Activated CD8-positive, alpha-beta memory T cell treated with anti-CD3 and anti-CD28 coated beads, Interleukin-2, amount 10 ng/mL, durations not matched to agents 7 days and 5 days (primary cell): ENCODE data around the gene TOLLIP. TPM values are rescaled to one million over a fixed set of nuclear protein-coding genes. Genes with fewer than 3 reads are reported as not detected.
"Not testable (repeated sequence)": the region's sequence is repeated elsewhere in the genome, so short reads cannot be mapped to it uniquely, and the experiment has no call there.

ENCODE experiments used
- ATAC-seq: fragments of 150-1000 bp; cut with Tn5 transposase; one replicate; pipeline ENCODE4 v1.10.0; 2021; ENCODE audit warnings: moderate library complexity
- CTCF ChIA-PET: fragments of 350-600 bp; sonication (Branson Sonifier 250); formaldehyde crosslinking; loops from one replicate; lab custom pipeline; 2021; ENCODE audit warnings: antibody characterized with exemption; lab: Charles Lee
- DNase-seq: peaks from one replicate; pipeline ENCODE4 v3.0.0-alpha.2; 2020
- H3K27ac Mint-ChIP-seq: one replicate; pipeline ENCODE4 v1.8.0; 2021; ENCODE audit warnings: mild to moderate bottlenecking, mixed read lengths
- H3K27me3 Mint-ChIP-seq: one replicate; pipeline ENCODE4 v1.8.0; 2021; ENCODE audit warnings: mixed read lengths
- H3K36me3 Mint-ChIP-seq: one replicate; pipeline ENCODE4 v1.8.0; 2021; ENCODE audit warnings: mild to moderate bottlenecking, mixed read lengths
- H3K4me1 Mint-ChIP-seq: one replicate; pipeline ENCODE4 v1.8.0; 2021; ENCODE audit warnings: mixed read lengths
- H3K4me3 Mint-ChIP-seq: one replicate; pipeline ENCODE4 v1.8.0; 2021; ENCODE audit warnings: mild to moderate bottlenecking, moderate library complexity, mixed read lengths
- H3K9me3 Mint-ChIP-seq: one replicate; pipeline ENCODE4 v1.8.0; 2022; ENCODE audit warnings: low read depth, mixed read lengths
- total RNA-seq, 2 experiments: library from RNA; stranded (reverse); gene quantifications; one replicate each; pipeline ENCODE4 v1.2.3, GENCODE V29; 2021

The TOLLIP gene
- total RNA-seq, 2 experiments from 2014 or later = 33.3 to 35.8 TPM

DNA sequence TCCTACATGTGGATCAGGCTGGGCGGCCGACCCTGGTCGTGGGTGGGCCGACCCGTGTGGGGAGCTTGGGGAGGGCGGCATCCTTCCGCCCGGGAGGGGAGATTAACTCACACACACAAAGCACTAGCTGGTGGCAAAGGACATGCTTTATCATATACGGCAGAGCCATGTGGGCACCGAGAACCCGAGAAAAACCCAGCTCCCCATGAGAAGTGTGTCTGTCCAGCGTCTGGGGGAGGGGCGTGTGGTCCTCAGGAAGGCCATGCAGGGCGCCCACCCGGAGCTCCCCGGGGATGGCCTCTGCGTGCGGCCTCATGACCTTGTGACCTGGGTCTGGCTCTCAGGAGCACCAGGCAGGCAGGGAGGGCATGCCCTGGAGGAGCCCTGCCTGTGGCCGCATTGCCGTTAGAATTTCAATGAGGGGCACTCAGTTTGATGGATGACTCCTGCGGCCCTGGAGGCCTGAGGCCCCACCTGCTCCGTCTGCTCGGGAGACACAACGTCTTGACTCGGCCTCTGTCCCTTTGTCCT, 39.4 kb upstream of the TOLLIP start:
- CTCF ChIA-PET = no interaction called here
- DNase-seq (no peak), ATAC-seq (no peak)
- Mint-ChIP-seq H3K4me3 (no peak overlapping the region), H3K27ac (no peak overlapping the region), H3K4me1 (peaks cover 17% of the 10 kb centered on the region), H3K27me3 (no peaks in the 10 kb centered on the region), H3K36me3 (no peaks in the 10 kb centered on the region), H3K9me3 (no peaks in the 10 kb centered on the region)

DNA sequence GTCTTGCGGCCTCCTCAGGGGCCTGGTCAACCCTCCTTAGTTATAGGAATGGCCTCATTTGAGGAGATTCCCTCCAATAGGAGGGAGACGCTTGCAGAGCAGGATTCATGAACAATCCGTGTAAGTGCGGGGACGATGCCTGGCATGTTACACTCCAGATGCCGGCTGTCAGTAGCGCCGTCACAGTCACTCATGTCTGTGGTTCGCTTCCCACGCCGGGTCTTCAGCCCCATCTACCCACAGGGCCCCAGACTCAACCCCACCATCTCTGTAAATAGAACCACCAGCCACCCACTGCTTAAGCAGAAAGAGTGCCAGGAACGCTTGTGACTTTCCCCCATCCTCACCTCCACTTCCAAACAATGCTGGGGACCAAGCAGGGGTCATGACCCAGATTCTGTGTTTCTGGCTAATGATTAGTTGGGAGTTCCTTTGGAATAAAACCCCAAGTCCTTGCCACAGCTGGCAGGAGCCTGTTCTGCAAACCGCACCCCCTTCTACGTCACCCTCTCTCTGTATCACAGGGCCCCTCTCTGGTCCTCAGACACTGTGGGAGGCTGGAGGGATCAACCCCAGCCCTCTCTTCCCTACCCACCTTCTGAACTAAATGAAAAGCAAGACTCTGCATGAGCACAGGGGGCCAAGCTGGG, 38.8 kb upstream of the TOLLIP start:
- Mint-ChIP-seq H3K27ac (no peak overlapping the region), H3K27me3 (no peaks in the 10 kb centered on the region), H3K4me1 (peaks cover 19% of the 10 kb centered on the region), H3K36me3 (no peaks in the 10 kb centered on the region), H3K9me3 (no peaks in the 10 kb centered on the region), H3K4me3 (no peak overlapping the region)
- CTCF ChIA-PET = no interaction called here
- DNase-seq = no peak
- no peak for ATAC-seq

DNA sequence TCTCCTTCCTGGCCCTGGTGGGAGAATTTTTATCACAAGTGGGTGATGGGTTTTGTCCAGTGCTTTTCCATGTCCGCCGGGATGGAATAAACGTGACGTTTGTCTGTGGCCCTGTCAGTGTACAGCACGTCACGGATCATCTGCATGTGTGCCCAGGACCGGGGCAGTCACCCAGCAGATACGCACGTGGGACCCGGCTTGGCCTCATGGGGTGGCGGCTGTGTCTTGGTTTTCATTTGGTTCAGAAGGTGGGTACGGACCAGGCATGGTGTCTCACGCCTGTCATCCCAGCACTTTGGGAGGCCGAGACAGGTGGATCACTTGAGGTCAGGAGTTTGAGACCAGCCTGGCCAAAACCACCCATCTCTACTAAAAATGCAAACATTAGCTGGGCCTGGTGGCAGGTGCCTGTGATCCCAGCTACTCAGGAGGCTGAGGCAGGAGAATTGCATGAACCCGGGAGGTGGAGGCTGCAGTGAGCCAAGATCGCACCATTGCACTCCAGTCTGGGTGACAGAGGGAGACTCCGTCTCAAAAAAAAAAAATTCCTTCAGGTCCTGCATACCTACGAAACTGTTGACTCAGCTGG, 38.1 kb upstream of the TOLLIP start:
- H3K9me3 Mint-ChIP-seq, CTCF ChIA-PET, H3K36me3 Mint-ChIP-seq, DNase-seq, H3K27ac Mint-ChIP-seq, ATAC-seq, H3K27me3 Mint-ChIP-seq, H3K4me3 Mint-ChIP-seq: not testable (repeated sequence)
- H3K4me1 Mint-ChIP-seq = peaks cover 19% of the 10 kb centered on the region

DNA sequence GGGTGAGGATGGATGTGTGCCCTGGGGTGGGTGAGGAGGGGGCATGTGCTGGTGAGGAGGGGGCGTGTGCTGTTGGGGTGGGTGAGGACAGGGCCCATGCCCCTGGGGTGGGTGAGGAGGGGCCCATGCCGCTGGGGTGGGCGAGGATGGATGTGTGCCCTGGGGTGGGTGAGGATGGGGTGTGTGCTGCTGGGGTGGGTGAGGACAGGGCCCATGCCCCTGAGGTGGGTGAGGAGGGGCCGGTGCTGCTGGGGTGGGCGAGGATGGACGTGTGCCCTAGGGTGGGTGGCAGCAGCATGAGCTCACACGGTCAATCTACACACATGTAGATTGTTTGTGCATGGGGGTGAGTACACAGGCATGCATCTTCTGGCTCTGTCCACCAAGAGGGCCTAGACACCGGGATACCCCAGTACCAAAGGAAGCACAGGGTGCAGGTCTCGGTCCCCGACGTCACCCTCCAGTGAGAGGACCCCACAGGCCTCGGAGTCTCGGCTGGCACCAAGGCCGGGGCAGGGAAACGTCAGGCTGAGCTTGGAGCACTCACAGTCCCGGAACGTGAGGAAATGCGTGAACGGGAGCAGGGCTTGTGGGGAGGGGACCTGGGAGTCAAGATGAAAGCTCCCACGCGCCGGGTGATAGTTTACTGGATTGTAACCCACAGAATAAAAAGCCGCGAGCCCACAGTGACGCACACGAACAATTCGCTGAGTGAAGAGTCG, 37.4 kb upstream of the TOLLIP start:
- Mint-ChIP-seq H3K4me1 (peaks cover 19% of the 10 kb centered on the region), H3K27me3 (no peaks in the 10 kb centered on the region), H3K9me3 (no peaks in the 10 kb centered on the region), H3K27ac (no peak overlapping the region), H3K4me3 (no peak overlapping the region), H3K36me3 (no peaks in the 10 kb centered on the region)
- no peak for ATAC-seq
- no peak for DNase-seq
- CTCF ChIA-PET = no interaction called here

DNA sequence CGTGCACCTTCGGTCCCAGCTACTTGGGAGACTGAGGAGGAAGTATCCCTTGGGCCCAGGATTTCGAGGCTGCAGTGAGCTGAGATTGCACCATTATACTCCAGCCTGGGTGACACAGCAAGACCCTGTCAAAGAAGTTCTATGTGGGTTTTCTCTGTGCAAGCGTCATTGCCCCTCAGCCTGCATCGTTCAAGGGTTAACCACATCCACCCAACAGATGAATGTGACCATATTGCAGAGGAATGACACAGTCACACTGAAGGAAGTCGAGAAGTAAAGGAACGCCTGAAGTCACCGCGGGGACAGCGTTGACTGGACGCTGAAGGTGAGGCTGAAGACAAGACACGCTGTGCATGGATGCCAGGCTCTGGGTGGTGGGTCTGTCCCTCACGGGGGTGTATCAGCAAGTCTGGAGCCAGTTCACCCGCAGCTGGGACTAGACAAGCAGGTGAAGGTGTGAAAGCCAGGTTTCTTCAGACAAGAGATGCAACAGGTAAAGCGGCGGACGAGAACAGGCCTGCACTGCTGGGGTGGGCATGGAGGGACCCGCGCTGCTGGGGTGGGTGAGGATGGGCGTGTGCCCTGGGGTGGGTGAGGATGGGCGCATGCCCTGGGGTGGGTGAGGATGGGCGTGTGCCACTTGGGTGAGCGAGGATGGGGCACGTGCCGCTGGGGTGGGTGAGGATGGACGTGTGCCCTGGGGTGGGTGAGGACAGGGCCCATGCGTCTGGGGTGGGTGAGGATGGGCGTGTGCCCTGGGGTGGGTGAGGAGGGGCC, 36.5 kb upstream of the TOLLIP start:
- Mint-ChIP-seq H3K36me3 (no peaks in the 10 kb centered on the region), H3K27me3 (no peaks in the 10 kb centered on the region), H3K27ac (peak overlapping the region; percentile 75), H3K9me3 (no peaks in the 10 kb centered on the region), H3K4me3 (no peak overlapping the region), H3K4me1 (peaks cover 19% of the 10 kb centered on the region)
- DNase-seq = peak; percentile 80
- CTCF ChIA-PET = no interaction called here
- ATAC-seq = peak; percentile 88

DNA sequence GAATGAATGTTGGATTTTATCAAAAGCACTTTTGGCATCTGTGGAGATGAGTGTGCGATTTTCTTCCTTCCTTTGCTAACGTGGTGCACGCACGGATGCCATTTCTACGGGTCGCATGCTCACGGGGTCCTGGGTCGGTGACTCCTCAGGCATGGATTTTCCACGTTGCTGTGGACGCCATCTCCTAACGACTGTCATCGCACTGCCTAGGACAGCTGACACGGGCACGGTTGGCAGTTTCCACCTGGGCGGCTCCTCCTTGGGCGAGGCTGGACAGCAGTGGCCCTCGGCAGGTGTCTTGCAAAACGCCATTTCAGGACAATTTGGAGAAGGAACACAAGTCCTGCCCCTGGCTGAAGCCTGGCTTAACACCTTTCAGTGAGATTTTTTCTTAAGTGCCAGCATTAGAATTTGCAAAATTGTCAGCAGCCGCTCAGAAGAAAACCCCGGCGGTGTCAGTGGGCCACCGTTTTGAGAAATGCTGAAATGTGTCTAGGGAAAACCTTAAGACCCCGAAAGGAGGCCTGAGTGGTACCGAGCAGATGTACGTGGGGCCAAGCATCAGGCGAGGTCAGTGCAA, 34.7 kb upstream of the TOLLIP start:
- no peak overlapping the region for H3K27ac Mint-ChIP-seq
- no peak overlapping the region for H3K4me3 Mint-ChIP-seq
- DNase-seq = peak; percentile 30
- CTCF ChIA-PET = interaction anchor here (2.2 kb wide), 1 partner anchor 34 kb away, joined by 10 read pairs; the partner anchor contains the start of gene TOLLIP
- H3K4me1 Mint-ChIP-seq = peaks cover 19% of the 10 kb centered on the region
- ATAC-seq = no peak
- no peaks in the 10 kb centered on the region for H3K36me3 Mint-ChIP-seq
- H3K9me3 Mint-ChIP-seq = no peaks in the 10 kb centered on the region
- H3K27me3 Mint-ChIP-seq = no peaks in the 10 kb centered on the region

DNA sequence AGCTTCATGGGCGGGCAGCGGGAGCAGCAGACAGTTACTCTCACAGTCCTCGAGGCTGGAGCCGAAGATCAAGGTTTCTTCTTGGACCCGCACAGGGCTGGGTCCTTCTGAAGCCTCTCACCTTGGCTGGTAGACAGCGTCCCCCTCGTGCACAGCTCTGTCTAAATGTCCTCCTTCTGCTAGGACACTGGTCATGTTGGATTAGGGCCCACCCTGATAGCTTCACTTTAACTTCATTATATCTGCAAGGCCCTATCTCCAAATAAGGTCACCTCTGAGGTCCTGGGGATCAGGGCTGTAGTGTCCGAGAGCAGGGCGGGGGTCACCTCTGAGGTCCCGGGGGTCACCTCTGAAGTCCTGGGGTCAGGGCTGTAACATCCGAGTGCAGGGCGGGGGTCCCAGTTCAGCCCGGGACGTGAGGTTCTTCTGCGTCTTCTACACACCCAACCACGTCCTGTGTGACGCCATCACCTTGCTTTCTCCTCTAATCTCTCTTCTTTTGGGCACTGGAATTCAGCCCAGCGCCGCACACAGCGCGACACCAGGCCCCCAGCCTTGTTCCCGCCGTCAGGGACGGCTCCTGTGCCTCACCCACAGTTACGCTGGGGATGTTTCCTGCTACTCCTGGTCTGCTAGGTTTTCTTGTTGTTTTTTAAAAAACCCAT, 34.1 kb upstream of the TOLLIP start:
- Mint-ChIP-seq H3K27me3 (peaks cover under 1% of the 10 kb centered on the region), H3K4me3 (no peak overlapping the region), H3K36me3 (no peaks in the 10 kb centered on the region), H3K27ac (no peak overlapping the region), H3K4me1 (peaks cover 19% of the 10 kb centered on the region), H3K9me3 (no peaks in the 10 kb centered on the region)
- no peak for ATAC-seq
- DNase-seq = peak; percentile 41
- CTCF ChIA-PET = interaction anchor here (2.2 kb wide), 1 partner anchor 33 kb away, joined by 10 read pairs; the partner anchor contains the start of gene TOLLIP

DNA sequence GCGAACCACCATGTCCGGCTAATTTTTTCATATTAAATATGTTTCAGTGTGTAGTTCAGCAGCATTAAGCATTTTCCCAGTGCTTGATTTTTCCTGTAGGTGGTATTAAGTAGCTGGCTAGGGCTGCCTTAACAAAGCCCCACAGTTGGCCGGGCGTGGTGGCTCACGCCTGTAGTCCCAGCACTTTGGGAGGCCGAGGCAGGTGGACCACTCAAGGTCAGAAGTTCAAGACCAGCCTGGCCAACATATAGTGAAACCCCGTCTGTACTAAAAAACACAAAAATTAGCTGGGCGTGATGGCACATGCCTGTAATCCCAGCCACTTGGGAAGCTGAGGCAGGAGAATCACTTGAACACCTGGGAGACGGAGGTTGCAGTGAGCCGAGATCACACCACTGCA, 33.5 kb upstream of the TOLLIP start:
- Mint-ChIP-seq H3K4me1 (peaks cover 20% of the 10 kb centered on the region), H3K4me3 (no peak overlapping the region), H3K27me3 (peaks cover 5% of the 10 kb centered on the region), H3K27ac (no peak overlapping the region), H3K9me3 (no peaks in the 10 kb centered on the region), H3K36me3 (peaks cover under 1% of the 10 kb centered on the region)
- CTCF ChIA-PET = interaction anchor here (2.2 kb wide), 1 partner anchor 33 kb away, joined by 10 read pairs; the partner anchor contains the start of gene TOLLIP
- ATAC-seq = no peak
- peak; percentile 18 for DNase-seq

DNA sequence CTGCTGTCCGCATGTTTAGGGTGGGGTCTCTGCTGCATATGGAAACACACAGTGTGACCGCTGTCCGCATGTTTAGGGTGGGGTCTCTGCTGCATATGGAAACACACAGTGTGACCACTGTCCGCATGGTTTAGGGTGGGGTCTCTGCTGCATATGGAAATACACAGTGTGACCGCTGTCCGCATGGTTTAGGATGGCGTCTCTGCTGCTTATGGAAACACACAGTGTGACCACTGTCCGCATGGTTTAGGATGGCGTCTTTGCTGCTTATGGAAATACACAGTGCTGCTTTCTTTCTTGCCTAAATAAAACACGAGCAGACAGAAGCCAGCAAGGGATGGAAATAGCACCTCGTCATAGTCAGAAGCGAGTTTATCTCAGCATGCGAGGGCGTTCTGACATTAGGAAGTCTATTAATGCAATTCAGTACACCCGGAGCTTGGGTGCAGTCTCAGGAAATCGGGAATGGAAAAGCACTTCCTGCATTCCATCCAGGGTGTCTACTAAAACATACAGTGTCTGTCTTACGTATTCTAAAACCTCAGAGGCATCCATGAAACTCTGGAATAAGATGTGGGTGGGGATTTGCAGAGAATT, 32.6 kb upstream of the TOLLIP start:
- peaks cover 3% of the 10 kb centered on the region for H3K36me3 Mint-ChIP-seq
- no peak for ATAC-seq
- CTCF ChIA-PET = interaction anchor here (2.2 kb wide), 1 partner anchor 32 kb away, joined by 10 read pairs; the partner anchor contains the start of gene TOLLIP

DNA sequence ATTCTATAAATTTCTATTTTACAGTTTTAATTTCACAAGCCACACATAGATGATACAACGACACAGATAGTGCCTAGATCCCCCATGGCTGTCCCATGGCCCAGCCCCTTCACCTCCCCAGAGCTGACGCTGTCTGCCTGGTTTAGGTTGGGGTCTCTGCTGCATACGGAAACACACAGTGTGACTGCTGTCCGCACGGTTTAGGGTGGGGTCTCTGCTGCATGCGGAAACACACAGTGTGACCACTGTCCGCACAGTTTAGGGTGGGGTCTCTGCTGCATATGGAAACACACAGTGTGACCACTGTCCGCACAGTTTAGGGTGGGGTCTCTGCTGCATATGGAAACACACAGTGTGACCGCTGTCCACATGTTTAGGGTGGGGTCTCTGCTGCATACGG, 31.8 kb upstream of the TOLLIP start:
- not testable (repeated sequence) for H3K27me3 Mint-ChIP-seq, H3K27ac Mint-ChIP-seq

More for the DNA sequence above, 32.6 kb upstream of the TOLLIP start:
- no peaks in the 10 kb centered on the region for H3K9me3 Mint-ChIP-seq
- DNase-seq = peak; percentile 31
- H3K4me1 Mint-ChIP-seq = peaks cover 22% of the 10 kb centered on the region
- H3K27me3 Mint-ChIP-seq = peaks cover 8% of the 10 kb centered on the region
- H3K4me3 Mint-ChIP-seq = no peak overlapping the region
- no peak overlapping the region for H3K27ac Mint-ChIP-seq

DNA sequence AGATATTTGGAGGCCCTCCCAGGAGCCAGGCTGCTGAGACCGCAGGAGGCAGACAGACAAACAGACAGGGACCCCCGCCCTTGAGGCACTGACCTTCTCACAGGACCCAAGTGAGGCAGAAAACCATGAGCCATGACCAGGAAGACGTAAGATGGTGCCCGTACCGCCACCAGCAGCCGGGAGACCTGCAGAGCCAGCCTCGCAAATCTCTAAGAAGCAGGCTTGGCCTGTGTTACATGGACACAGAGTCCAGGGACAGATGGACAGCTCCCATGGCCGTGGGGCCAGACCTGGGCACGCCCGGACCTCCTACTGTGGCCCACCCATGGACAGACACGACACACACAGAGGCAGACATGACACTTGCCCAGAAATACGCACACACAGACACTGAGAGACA, 30.7 kb upstream of the TOLLIP start:
- CTCF ChIA-PET = no interaction called here
- ATAC-seq (no peak), DNase-seq (no peak)
- Mint-ChIP-seq H3K9me3 (no peaks in the 10 kb centered on the region), H3K27me3 (peaks cover 11% of the 10 kb centered on the region), H3K4me3 (no peak overlapping the region), H3K27ac (no peak overlapping the region), H3K36me3 (peaks cover 3% of the 10 kb centered on the region), H3K4me1 (peaks cover 17% of the 10 kb centered on the region)

More for the DNA sequence above, 31.8 kb upstream of the TOLLIP start:
- DNase-seq, ATAC-seq, CTCF ChIA-PET, H3K9me3 Mint-ChIP-seq, H3K4me3 Mint-ChIP-seq, H3K36me3 Mint-ChIP-seq: not testable (repeated sequence)
- peaks cover 19% of the 10 kb centered on the region for H3K4me1 Mint-ChIP-seq

DNA sequence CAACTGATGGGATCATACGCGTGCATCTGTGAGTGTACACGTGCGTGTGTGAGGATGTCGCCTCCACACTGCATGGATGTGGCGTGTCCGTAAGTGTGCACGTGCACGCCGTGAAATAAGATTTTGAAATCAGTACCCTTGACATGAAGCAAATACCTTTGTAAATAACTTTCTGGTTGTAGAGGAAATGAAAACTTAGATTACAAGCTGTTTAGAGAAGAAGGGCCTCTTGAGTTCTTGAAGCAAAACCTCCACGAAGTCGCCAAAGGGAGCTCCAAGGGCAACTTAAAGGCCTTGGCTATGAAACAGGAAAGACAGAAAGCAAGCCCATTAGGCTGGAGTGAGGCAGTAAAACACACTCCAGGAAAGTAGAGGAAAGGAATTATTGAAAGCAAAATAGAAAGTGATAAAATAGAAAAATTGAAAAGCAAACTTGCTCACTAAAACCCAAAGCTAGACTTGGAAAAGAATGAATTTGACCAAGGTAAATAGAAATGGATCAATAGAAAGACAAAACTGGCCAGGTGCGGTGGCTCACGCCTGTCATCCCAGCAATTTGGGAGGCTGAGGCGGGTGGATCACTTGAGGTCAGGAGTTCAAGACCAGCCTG, 29.7 kb upstream of the TOLLIP start:
- no peak overlapping the region for H3K4me3 Mint-ChIP-seq
- H3K36me3 Mint-ChIP-seq = peaks cover 3% of the 10 kb centered on the region
- no peak for ATAC-seq
- CTCF ChIA-PET = no interaction called here
- H3K27ac Mint-ChIP-seq = no peak overlapping the region
- H3K27me3 Mint-ChIP-seq = peaks cover 12% of the 10 kb centered on the region
- DNase-seq = no peak
- peaks cover under 1% of the 10 kb centered on the region for H3K9me3 Mint-ChIP-seq
- peaks cover 16% of the 10 kb centered on the region for H3K4me1 Mint-ChIP-seq
